Measurements from ENCODE around the gene FAM163A.

DNA sequence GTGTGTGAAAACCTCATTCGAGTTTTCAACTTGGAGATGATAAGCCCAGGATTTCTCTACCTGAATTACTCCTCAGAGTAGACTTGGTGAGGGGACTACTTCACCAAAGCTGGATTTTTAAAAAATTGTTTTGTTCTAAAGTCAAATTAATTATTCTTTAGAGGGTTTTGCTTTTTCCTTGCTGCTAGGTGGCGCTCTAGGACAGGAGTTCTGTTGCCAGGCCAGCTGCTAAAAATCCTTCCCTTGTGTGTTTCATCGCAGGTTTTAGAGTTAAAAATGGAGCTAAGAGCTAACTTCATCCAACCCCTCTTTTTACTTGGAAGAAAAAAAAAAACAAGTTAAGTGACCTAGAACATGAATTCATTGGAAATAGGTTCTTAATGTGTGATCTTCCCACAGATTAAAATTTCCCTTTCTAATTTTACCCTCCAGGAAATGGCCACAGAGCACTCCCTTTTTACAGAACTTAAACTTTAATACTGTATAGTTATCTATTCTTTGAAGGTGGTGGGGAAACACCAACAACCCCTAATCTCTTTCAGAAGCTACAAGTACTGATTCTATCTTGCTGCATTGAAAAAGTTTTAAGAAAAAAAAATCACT is 36.7 kb upstream of the FAM163A start:
- no peak for TF ChIP-seq TAF1 (IDR thresholded peaks at IDR 0.05; ENCODE audit: borderline replicate concordance, low read depth, low read length)
- no peak for TF ChIP-seq POLR2AphosphoS5 (IDR thresholded peaks at IDR 0.05; ENCODE audit: low read depth, low read length)
- TF ChIP-seq POLR2A (IDR thresholded peaks at IDR 0.05; ENCODE audit: low read depth, low read length) = no peak

Measured in GM12892 (cell line).